Stromal cell of bone marrow (primary cell): ENCODE measurements around the gene HSD17B8.

Experiments
- DNase-seq: peaks from one replicate; pipeline ENCODE4 v3.0.0-alpha.2; 2012; ENCODE audit warnings: low read depth

HSD17B8 gene

DNA sequence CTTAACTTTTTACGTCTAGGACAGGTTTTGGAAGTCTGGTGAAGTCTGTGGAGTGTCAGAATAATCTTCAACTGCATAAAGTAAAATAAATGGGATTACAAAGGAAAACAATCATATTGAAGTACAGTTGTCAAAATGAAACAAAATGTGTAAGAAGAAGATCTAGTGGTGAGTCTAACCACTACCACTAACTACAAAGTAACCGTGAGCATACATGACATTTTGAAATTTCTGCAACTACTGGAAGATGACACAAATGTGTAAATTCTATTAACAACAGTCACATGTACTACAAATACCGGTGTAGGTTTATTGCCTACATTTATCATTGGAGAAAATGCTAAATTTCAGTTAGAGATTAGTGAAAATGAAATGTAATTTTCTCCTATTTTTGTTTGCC is 37.5 kb downstream of the HSD17B8 start:
- DNase-seq = no peak

DNA sequence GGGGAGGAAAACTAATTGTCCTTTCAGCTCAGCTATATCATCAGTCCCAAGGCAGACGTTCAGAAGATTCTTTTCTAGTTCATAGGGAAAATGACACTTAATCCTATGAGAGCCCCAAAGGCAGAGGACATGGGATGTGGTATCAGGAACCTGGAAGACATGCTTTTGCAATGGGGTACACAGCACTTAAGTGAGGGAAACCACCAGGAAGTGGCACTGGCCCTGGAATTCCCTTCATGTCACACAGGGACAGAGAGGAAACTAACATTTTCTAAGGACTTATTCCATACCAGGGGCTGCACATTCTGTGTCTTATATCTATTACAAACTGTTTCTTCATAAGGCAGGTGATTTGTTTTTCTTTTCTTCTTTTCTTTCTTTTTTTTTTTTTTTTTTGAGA is 39.0 kb downstream of the HSD17B8 start:
- no peak for DNase-seq

DNA sequence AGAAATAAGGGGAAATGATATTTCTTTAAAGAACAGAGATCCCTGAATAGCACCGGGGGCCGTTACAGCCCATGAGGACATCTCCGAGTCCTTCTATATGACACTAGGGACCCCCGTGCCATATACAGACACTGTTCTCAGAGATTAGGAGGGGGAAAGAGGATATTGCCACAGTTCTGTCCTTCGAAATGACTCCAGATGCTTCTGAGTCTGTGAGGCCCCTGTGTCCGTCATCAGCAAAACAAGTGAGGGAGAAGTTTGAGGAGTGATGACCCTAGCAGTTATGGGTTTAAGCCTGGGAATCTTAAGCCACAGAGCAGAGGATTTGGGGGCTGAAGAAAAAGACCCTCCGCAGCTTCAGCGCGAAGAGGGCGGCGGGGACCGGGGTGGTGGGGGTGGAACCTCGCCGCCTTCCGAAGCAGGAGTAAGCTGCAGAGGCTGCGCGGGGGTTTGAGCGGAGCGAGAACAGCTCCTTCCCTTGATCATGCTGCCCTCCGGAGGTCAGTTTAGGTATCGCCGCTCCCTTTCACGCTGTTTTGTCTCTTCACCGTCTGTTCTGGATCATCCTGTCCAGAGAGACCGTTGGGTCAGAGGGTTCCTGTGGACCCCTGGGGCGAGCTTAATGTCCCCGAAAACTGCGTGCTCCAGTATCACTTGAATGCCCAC is 43.7 kb downstream of the HSD17B8 start:
- peak; percentile 72 for DNase-seq

DNA sequence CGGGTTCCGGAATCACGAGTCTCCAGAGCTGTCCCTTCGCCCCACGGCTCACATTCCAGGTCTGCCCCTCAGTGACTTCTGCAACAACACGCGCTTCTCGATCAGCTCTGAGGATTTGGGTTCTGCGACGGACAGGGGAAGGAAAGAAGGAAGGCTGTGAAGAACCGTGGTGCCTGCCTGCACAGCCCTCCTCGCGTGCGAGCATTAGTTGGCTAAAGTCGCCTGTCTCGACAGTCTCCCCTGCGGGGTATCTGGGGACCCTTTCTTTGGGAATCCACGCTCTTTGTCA is 44.1 kb downstream of the HSD17B8 start:
- no peak for DNase-seq

DNA sequence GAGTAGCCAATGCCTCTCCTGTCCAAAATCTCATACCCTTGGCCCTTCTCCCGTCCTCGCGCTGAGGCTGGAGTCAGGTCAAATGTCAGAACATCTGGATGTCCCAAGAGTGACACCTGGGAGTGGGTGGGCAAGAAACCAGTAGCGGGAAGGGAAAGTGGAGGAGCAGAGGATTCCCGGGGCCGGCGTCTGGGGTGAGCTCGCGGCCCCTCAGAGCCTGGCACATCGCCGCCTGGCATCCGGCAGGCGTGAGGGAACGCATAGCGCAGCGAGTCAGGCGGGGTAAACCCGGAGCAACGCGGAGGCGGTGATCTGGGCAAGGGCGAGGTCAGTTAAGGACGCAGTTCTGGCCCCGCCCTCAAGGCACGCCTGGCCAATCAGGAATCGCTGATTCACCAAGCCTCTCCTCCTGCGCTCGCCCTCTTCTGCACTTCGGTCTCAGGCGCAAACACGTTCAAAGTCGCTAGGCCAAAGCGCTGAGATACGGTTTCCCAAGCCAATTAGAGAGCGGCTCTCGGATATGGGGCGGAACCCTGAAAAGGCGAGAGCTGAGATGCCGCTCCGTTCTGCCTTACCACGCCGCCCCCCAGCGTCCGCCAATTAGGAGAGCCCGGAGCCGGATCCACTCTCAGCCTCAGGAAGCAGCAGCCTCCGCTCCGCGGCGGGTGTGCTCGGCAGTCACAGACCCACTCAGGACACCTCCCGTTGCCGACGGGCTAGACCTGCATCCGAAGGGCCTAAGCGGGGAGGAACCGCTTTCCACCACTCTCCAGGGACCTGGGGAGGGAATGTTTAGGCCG is 44.7 kb downstream of the HSD17B8 start:
- peak; percentile 99 for DNase-seq

DNA sequence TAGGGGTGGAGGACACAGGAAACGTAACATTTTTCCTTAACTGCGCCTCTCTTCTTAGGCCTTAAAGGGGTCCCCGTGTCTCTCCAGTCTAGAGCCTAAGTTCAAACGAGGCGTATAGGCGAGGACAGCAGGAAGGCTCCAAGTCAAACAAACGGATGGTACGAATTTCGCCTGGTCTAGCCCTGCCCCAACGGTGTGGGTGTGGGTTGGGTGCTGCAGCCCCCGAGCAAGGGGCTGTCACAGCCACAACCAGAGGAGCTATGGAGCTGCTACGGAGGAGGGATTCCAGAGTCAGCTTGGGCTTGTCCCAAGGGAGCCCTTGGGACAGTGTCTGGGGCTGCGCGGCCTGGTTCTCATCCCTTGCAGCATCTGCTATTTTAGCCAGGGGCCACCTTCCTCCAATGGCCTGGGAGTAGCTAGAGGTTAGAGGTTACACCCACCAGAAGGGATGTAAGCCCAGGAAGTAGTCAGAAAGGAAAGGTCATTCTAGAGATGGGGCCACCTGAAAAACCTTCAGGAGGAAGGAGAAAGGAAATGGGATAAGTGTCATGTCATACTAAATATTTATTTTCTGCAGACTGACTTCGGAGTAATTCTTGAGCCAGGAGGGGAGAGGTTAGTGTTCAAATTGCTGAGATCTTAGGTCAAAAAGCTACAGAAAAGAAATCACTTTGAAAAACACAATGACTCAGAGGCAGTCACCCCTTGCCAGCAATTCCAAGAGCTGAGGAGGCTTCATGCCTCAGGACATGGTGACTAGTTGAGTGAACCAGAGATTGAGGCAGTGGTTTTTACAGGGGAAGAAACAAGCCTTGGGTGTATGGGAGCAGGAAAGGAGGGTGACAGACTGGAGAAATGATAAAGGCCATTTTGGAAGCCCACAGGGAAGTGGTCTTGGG is 45.5 kb downstream of the HSD17B8 start:
- DNase-seq = peak; percentile 86

DNA sequence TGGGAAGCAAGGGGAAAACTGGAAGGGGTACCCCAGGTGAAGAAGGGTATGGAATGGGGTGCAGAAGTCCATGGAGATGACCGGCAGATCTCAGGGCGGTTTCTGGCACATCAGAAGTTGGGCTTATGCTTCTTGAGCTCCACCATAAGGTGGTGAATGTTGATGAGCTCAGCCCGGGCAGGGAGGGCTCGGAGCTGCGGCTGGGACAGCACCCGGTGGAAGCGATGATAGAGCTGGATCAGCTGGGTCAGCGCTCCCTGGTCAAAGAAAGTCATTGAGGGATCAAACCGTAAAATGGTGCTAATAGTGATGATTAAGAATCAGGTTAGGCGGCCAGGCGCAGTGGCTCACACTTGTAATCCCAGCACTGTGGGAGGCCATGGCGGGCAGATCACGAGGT is 46.3 kb downstream of the HSD17B8 start:
- DNase-seq = no peak

DNA sequence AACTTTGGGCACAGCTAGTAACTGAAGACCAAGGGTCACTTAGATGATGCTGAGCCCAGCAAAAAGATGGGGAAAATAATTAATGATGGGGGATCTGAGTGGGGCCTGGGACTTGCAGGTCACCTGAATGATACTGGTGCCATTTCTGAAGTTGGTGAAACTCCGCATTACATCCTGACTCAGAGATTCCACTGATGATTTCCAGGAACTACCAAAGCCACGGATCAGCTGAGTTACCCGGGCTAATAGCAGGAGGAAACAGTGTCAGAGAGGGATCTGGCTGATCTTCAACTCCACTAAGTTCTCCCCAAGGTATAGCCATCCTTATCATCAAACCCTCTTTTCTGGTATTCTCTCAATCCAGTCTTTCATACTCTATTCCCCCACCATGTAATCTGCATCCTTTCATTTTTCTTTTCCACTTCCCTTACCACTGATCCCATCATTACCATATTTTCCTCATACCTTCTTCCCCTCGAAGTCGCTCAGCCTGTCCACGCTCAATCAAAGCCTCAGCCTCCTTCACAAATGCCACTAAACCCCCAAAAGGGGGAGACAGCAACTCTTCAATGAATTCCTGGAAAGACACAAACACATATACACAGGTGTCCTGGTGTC is 47.0 kb downstream of the HSD17B8 start:
- DNase-seq = no peak

DNA sequence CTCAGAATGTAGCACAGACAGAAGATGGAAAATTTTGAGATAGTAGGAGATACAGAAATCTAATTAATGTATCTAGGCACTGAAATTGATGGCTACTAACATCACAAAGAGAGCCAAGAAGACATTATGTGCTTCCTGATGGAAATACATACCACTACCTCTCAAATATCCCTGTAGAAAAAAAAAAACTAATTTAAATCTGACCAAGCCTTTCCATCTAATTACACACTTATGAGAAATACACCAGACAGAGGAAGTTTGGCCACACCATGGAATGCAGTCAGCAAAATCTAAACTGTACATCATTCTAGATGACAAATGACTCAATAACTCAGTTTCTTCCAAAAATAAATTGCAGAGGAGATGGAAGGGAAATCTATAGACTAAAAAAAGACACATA is 48.3 kb downstream of the HSD17B8 start:
- DNase-seq = no peak

DNA sequence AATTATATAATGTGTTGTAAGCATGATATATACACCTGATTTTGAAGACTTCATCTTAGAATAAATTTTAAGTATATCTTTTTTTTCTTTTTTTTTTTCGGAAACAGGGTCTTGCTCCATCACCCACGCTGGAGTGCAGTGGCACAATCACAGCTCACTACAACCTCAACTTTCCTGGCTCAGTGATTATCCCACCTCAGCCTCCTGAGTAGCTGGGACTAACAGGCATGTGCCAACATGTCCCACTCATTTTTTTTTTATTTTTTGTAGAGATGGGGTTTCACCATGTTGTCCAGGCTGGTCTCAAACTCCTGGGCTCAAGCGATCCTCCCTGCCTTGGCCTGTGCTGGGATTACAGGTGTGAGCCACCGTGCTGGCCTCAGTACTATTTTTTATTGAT is 50.1 kb downstream of the HSD17B8 start:
- DNase-seq = no peak
